LNCAP (cell line): ENCODE results near the gene KCNG2.

ENCODE experiments used
- TF ChIP-seq, protein P1 (sequence below): fragments of 450-650 bp; IDR thresholded peaks from 2 replicates; pipeline ENCODE4 v1.5.1; 2017; ENCODE audit warnings: mild to moderate bottlenecking

KCNG2 gene

GRCh38 chr18:79779700-79780190 is 18.0 kb upstream of the KCNG2 start:
- TF ChIP-seq, protein P1, sequence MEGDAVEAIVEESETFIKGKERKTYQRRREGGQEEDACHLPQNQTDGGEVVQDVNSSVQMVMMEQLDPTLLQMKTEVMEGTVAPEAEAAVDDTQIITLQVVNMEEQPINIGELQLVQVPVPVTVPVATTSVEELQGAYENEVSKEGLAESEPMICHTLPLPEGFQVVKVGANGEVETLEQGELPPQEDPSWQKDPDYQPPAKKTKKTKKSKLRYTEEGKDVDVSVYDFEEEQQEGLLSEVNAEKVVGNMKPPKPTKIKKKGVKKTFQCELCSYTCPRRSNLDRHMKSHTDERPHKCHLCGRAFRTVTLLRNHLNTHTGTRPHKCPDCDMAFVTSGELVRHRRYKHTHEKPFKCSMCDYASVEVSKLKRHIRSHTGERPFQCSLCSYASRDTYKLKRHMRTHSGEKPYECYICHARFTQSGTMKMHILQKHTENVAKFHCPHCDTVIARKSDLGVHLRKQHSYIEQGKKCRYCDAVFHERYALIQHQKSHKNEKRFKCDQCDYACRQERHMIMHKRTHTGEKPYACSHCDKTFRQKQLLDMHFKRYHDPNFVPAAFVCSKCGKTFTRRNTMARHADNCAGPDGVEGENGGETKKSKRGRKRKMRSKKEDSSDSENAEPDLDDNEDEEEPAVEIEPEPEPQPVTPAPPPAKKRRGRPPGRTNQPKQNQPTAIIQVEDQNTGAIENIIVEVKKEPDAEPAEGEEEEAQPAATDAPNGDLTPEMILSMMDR = no peak

DNA sequence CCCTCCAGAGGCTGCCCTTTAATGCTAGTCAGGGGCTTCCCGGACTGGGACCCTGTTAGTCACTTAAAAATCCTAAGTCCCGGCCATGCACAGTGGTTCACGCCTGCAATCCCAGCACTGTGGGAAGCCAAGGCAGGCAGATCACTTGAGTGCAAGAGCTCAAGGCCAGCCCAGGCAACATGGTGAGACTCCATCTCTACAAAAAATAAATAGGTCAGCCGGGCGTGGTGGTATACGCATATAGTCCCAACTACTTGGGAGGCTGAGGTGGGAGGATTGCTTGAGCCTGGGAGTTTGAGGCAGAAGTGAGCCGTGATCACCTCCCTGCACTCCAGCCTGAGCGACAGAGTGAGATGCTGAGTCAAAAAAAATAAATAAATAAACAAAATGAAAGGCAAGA is 17.2 kb upstream of the KCNG2 start:
- TF ChIP-seq, protein P1 = no peak

GRCh38 chr18:79781331-79781941 is 16.3 kb upstream of the KCNG2 start:
- TF ChIP-seq, protein P1 = no peak

DNA sequence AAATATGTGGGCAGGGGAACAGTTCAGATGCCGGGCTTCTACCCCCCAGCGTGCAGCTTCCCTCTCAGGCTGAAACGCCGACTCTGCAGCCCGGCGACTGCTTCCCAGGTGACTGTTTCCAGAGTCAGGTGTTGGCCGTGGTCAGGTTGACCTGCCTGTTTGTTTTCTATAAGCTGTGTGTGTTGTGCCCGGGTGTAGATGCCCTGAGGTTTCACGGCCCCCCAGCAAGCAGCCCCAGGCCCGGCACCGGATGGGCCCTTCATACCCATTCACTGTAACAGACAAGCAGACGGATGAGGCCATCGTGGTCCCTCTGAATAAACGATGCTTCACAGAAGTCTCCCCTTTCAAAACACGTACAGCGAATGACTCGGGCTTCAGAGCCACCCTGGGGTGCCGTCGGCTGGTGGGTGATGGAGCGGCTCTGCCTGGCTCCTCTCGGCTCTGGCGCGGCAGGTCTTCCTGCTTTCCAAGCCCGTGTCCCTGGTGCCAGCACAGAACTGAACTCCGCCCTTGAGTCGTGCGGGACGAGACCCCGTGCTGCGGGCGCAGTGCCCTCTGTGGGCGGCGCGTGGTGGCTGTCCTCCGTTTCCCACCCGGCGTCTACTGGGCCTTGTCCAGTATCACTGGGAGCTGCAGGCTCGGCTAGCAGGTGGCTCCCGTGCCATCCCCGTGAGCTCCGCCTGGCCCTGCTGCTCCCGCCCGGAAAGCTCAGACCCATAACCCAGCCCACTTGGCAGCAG is 15.0 kb upstream of the KCNG2 start:
- TF ChIP-seq, protein P1 = no peak

GRCh38 chr18:79784071-79784913 is 13.4 kb upstream of the KCNG2 start:
- TF ChIP-seq, protein P1 = no peak

GRCh38 chr18:79784965-79785770 is 12.6 kb upstream of the KCNG2 start:
- TF ChIP-seq, protein P1 = no peak

- TF ChIP-seq, protein P1 = no peak
Measured at GRCh38 chr18:79785831-79786230, 11.9 kb upstream of the KCNG2 start.
